ENCODE measurements around the gene BTN3A1. TPM values are rescaled to one million over a fixed set of nuclear protein-coding genes. Genes with fewer than 3 reads are reported as not detected.

Gene BTN3A1
- total and polyA plus RNA-seq, 2 donors (not counting 1 experiment from before 2014, with no cell fraction given): 31.6 to 42.9 TPM

DNA sequence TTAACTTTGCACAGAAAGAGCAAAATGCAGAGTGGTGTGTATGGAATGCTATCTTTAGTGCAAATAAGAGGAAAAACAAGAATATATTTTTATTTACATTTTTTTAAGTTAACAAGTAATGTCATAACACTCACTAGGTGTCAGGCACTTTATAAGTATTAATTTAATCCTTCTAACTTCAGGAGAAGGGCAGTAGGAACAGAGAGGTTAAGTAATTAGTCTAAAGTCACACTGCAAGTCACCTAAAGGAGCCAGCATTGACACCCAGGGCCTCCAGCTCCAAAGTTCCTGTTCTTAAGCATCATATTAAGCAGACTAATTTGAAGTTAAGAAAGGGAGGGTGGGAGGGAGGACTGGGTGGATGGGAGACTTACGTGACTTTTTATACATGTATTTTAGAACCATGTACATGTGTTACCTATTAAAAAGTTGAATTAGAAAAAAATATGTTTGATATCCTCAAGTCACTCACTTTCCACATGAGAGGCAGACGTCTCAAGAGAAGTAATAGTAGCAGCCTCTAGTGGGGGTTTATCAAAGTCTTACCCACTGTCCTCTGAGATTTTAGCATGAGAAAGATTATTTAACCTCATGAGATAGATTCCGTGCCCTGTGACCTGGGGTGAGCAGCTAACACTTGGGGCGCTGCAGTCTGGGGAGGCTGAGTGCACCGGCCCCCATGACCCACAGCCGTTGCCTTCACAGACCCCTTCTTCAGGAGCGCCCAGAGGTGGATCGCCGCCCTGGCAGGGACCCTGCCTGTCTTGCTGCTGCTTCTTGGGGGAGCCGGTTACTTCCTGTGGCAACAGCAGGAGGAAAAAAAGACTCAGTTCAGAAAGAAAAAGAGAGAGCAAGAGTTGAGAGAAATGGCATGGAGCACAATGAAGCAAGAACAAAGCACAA lies 7.0 kb downstream of the BTN3A1 start:
- H3K4me1 ChIP-seq (ENCODE audit: control insufficient read depth, extremely low read depth, insufficient read depth, low read length): peaks cover 3% of the 10 kb centered on the region
- H3K4me2 ChIP-seq (ENCODE audit: extremely low read depth, insufficient read depth, low read length): no peak overlapping the region
- H2AFZ ChIP-seq (ENCODE audit: low read length): no peak overlapping the region
- no peak overlapping the region for H3K4me3 ChIP-seq (replicated peaks in 1 of 4; ENCODE audit: control extremely low read depth in 1 of 4, insufficient read depth in 1 of 4, low read depth in 3 of 4, low read length in 4 of 4)
- DNase-seq (ENCODE audit: low read depth in 2 of 2): no peak
- no peaks in the 10 kb centered on the region for H3K9me3 ChIP-seq (ENCODE audit: control insufficient read depth, insufficient read depth, low read depth, low read length)
- no peaks in the 10 kb centered on the region for H3K27me3 ChIP-seq (ENCODE audit: control insufficient read depth, insufficient read depth, low read length)
- no peak overlapping the region for H3K27ac ChIP-seq (ENCODE audit: insufficient read depth, low read length)
- H3K9ac ChIP-seq (ENCODE audit: insufficient read depth, low read length): no peak overlapping the region
- no peak for TF ChIP-seq EZH2 (IDR thresholded peaks at IDR 0.05; ENCODE audit: low read length, missing control alignments)
- TF ChIP-seq, protein P1, sequence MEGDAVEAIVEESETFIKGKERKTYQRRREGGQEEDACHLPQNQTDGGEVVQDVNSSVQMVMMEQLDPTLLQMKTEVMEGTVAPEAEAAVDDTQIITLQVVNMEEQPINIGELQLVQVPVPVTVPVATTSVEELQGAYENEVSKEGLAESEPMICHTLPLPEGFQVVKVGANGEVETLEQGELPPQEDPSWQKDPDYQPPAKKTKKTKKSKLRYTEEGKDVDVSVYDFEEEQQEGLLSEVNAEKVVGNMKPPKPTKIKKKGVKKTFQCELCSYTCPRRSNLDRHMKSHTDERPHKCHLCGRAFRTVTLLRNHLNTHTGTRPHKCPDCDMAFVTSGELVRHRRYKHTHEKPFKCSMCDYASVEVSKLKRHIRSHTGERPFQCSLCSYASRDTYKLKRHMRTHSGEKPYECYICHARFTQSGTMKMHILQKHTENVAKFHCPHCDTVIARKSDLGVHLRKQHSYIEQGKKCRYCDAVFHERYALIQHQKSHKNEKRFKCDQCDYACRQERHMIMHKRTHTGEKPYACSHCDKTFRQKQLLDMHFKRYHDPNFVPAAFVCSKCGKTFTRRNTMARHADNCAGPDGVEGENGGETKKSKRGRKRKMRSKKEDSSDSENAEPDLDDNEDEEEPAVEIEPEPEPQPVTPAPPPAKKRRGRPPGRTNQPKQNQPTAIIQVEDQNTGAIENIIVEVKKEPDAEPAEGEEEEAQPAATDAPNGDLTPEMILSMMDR (conservative IDR thresholded peaks at IDR 0.05 in 1 of 2, IDR thresholded peaks at IDR 0.05 in 1 of 2; ENCODE audit: low read depth in 1 of 2, low read length in 2 of 2): no peak
- no peaks in the 10 kb centered on the region for H3K79me2 ChIP-seq (ENCODE audit: control insufficient read depth, insufficient read depth, low read length)
- peaks cover 18% of the 10 kb centered on the region for H3K36me3 ChIP-seq (ENCODE audit: control insufficient read depth, insufficient read depth, low read length)
- no peaks in the 10 kb centered on the region for H4K20me1 ChIP-seq (ENCODE audit: control insufficient read depth, extremely low read depth, insufficient read depth, low read length)

DNA sequence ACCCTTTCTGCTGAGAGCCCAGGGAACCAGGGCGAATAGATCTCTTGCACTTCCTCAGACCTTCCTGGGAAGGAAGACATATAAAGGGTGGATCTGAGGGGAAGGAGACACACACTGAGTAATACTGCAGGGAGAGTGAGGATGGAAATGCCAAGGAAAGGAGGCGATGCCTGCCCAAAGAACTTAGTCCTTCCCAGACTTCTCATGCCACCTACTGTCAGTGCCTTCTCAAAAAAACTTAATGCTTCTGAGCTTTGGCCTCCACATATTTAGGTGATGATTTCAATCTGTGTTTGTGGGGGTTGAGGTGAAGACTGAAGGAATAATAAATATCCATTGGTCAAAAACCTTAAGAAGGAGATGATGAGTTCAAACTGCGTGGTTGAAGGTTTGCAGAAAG lies 9.7 kb downstream of the BTN3A1 start:
- no peak overlapping the region for H3K4me3 ChIP-seq (replicated peaks in 1 of 4; ENCODE audit: control extremely low read depth in 1 of 4, insufficient read depth in 1 of 4, low read depth in 3 of 4, low read length in 4 of 4)
- no peak for DNase-seq (ENCODE audit: low read depth in 2 of 2)
- H4K20me1 ChIP-seq (ENCODE audit: control insufficient read depth, extremely low read depth, insufficient read depth, low read length): no peaks in the 10 kb centered on the region
- no peak overlapping the region for H2AFZ ChIP-seq (ENCODE audit: low read length)
- H3K79me2 ChIP-seq (ENCODE audit: control insufficient read depth, insufficient read depth, low read length): no peaks in the 10 kb centered on the region
- H3K27me3 ChIP-seq (ENCODE audit: control insufficient read depth, insufficient read depth, low read length): no peaks in the 10 kb centered on the region
- H3K9me3 ChIP-seq (ENCODE audit: control insufficient read depth, insufficient read depth, low read depth, low read length): no peaks in the 10 kb centered on the region
- no peak overlapping the region for H3K9ac ChIP-seq (ENCODE audit: insufficient read depth, low read length)
- peaks cover 14% of the 10 kb centered on the region for H3K36me3 ChIP-seq (ENCODE audit: control insufficient read depth, insufficient read depth, low read length)
- TF ChIP-seq, protein P1 (conservative IDR thresholded peaks at IDR 0.05 in 1 of 2, IDR thresholded peaks at IDR 0.05 in 1 of 2; ENCODE audit: low read depth in 1 of 2, low read length in 2 of 2): no peak
- no peak for TF ChIP-seq EZH2 (IDR thresholded peaks at IDR 0.05; ENCODE audit: low read length, missing control alignments)
- H3K4me1 ChIP-seq (ENCODE audit: control insufficient read depth, extremely low read depth, insufficient read depth, low read length): peaks cover 3% of the 10 kb centered on the region
- no peak overlapping the region for H3K27ac ChIP-seq (ENCODE audit: insufficient read depth, low read length)
- no peak overlapping the region for H3K4me2 ChIP-seq (ENCODE audit: extremely low read depth, insufficient read depth, low read length)

DNA sequence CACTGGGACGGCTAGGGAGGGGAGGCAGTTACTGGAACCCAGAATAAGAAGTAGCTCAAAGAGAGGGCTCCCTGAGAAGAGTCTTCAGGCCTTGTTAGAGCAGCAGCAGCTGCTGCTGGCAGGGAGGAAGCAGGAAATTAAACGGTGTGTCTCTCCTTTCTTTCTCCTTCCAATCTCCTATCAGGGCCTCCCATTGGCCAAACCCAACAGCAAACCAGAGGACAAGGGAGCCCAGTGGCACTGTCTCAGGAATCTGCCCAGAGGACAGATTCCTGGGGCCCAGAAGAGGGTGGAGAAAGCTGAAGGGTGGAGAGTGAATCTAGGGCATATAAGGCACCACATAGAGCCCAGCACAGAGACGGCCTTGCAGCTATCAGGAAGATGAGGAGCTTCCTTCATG lies 10.2 kb downstream of the BTN3A1 start:
- H2AFZ ChIP-seq (ENCODE audit: low read length): no peak overlapping the region
- no peaks in the 10 kb centered on the region for H3K79me2 ChIP-seq (ENCODE audit: control insufficient read depth, insufficient read depth, low read length)
- no peaks in the 10 kb centered on the region for H3K9me3 ChIP-seq (ENCODE audit: control insufficient read depth, insufficient read depth, low read depth, low read length)
- no peak for DNase-seq (ENCODE audit: low read depth in 2 of 2)
- no peak overlapping the region for H3K4me3 ChIP-seq (replicated peaks in 1 of 4; ENCODE audit: control extremely low read depth in 1 of 4, insufficient read depth in 1 of 4, low read depth in 3 of 4, low read length in 4 of 4)
- peaks cover 14% of the 10 kb centered on the region for H3K36me3 ChIP-seq (ENCODE audit: control insufficient read depth, insufficient read depth, low read length)
- H3K4me1 ChIP-seq (ENCODE audit: control insufficient read depth, extremely low read depth, insufficient read depth, low read length): peaks cover 3% of the 10 kb centered on the region
- H3K27me3 ChIP-seq (ENCODE audit: control insufficient read depth, insufficient read depth, low read length): no peaks in the 10 kb centered on the region
- no peaks in the 10 kb centered on the region for H4K20me1 ChIP-seq (ENCODE audit: control insufficient read depth, extremely low read depth, insufficient read depth, low read length)
- TF ChIP-seq, protein P1 (conservative IDR thresholded peaks at IDR 0.05 in 1 of 2, IDR thresholded peaks at IDR 0.05 in 1 of 2; ENCODE audit: low read depth in 1 of 2, low read length in 2 of 2): no peak
- no peak for TF ChIP-seq EZH2 (IDR thresholded peaks at IDR 0.05; ENCODE audit: low read length, missing control alignments)
- no peak overlapping the region for H3K27ac ChIP-seq (ENCODE audit: insufficient read depth, low read length)
- H3K9ac ChIP-seq (ENCODE audit: insufficient read depth, low read length): no peak overlapping the region
- no peak overlapping the region for H3K4me2 ChIP-seq (ENCODE audit: extremely low read depth, insufficient read depth, low read length)

All from fibroblast of lung (primary cell).